ENCODE results near the gene CIB2. TPM values are rescaled to one million over a fixed set of nuclear protein-coding genes. Genes with fewer than 3 reads are reported as not detected.

CIB2 gene
- total RNA-seq = 10 to 100 TPM in 5 of 8 experiments, 1 to 10 TPM in 2, under 1 TPM in 1; 0.56 to 27.4 (median 19.9) TPM

DNA sequence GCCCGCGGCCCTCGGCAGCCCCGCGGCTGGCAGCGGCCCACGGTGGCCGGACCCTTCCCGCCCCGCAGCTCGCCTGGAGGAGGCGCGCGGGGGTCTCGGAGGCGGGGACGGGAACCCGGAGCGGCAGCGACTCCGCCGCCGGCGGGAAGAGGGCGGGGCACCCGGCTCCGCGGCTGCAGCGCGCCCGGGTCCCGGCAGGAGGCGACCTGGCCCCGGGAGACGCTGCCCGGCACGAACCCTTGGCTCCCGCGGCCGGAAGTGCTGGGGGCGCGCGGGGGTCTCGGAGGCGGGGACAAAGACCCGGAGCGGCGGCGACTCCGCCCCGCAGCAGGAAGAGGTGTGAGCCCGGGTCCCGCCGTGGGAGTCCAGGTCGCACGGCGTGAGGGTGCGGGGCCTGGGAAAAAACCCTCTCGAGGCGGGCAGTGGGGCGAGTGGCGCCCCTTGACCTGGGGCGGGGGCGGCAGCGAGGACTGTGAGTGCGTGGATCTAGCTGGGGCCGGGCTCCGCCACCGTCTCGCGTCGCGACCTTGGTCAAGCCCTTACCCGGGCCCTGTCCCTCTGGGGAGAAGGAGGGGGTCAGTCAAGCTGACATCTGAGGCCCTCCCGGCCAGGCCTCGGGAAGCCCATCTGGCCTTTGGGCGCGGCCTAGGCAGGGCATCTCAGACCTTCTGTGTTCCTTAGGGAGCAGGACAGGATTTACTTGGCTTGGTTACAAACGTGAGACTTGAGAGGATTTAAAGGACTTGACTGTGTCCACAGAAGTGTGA, at the start of gene CIB2:
Gene CIB2 (minus strand): TSS at position 151 of the 767 bp plus-strand sequence. CDS start 230 bp downstream, outside the sequence.
- peak within 1 kb of the TSS; percentile 51 to 74 for H3K27ac ChIP-seq
- 0% methylated on average over 1 to 2 of the region's 79 CpGs; no CpG with 5 or more reads in 6 of the 10 experiments for WGBS, 10 experiments

DNA sequence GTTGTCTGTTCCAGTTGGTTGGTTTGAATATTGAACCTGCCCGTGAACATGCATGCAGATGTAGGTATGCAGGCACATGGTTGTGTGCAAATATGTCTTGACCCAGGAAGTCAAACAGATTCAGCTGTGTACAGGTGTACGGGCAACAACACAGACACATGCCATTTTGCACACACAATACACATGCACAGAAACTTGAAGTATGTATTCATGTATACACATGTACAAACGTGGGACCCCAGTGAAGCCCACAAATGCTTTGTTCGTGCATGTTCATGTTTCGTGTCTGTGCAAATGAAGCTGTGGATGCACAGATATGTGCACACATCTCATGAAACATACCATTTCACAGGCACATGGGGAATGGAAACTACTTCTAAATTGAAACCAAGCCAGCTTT, 48.7 kb upstream of the CIB2 start:
- no peak overlapping the region for H3K4me3 ChIP-seq
- in situ Hi-C loops (cut with MboI; ENCODE audit: low pct_unique_long_range_greater_than_20kb in 2 of 9, low sequenced_read_pairs in 9 of 9, unreplicated experiment in 9 of 9) = loop anchor here in 1 of 9 experiments (10.0 kb wide), 1 partner anchor 55 kb away; the partner anchor contains the start of gene ACSBG1
- no peak overlapping the region for H3K27ac ChIP-seq
- no peak for ATAC-seq (replicated peaks in 6 of 8)
- 20 to 100% (median 70%) methylated on average over 1 to 4 of the region's 5 CpGs; no CpG with 5 or more reads in 3 of the 10 experiments for WGBS, 10 experiments
- H3K4me1 ChIP-seq (replicated peaks in 1 of 2) = no peaks in the 10 kb centered on the region

More for the DNA sequence above, at the start of gene CIB2:
- peak; percentile 91 to 94 (median 92) for ATAC-seq (replicated peaks in 6 of 8)
- Histone ChIP-seq H3K4me1 (replicated peaks in 1 of 2) (peaks cover 7 to 10% of the 10 kb centered on the region in 2 donors), H3K4me3 (peak within 1 kb of the TSS; percentile 41 to 78 (median 54))
- in situ Hi-C loops (cut with MboI; ENCODE audit: low pct_unique_long_range_greater_than_20kb in 2 of 9, low sequenced_read_pairs in 9 of 9, unreplicated experiment in 9 of 9) = loop anchor here in 1 of 9 experiments (10.0 kb wide), 1 partner anchor 113 kb away; no protein-coding TSS in a partner anchor

DNA sequence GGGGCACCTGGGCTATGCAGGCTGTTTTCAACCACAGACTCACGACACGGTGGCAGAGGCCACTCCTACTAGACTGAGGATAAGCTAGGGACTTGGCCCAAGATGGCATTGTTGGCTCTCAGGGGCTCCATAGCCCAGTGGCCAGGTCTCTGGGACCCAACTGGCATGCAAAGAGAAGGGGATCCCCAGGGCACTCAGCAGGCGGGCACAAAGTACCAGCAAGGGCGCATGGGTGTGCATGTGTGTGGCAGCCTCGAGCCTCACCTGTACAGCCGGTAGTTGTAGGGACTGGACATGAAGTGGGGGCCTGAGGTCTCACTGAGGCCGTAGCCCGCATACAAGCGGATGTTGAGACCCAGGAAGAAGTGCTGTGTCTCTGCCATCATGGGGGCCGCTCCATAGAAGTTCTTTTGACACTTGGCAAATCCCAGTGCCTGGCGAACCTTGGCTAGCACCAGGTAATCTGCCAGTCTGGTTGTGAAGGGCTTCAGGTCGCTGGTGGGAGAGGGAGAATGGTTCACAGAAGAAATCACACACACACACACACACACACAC, 48.1 kb upstream of the CIB2 start:
- in situ Hi-C loops (cut with MboI; ENCODE audit: low pct_unique_long_range_greater_than_20kb in 2 of 9, low sequenced_read_pairs in 9 of 9, unreplicated experiment in 9 of 9) = loop anchor here in 1 of 9 experiments (10.0 kb wide), 1 partner anchor 55 kb away; the partner anchor contains the start of gene ACSBG1
- 33 to 90% (median 73%) methylated on average over 1 to 10 of the region's 12 CpGs; no CpG with 5 or more reads in 6 of the 10 experiments for WGBS, 10 experiments
- no peak for ATAC-seq (replicated peaks in 6 of 8)
- Histone ChIP-seq H3K4me3 (no peak overlapping the region), H3K27ac (no peak overlapping the region), H3K4me1 (replicated peaks in 1 of 2) (no peaks in the 10 kb centered on the region)

DNA sequence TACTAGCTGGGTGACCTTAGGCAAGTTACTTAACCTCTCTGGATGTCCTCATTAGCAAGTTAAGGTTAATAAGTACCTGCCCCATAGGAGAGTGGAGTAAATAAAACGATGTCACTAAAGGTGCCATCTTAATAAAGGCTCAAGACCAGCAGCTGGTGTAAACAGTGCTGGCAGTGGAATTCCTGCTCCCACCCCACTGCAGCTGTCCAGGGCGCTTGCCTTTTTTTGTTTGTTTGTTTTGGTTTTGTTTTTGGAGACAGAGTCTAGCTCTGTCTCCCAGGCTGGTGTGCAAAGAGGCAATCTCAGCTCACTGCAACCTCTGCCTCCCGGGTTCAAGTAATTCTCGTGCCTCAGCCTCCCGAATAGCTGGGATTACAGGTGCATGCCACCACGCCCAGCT, 46.8 kb upstream of the CIB2 start:
- no peak overlapping the region for H3K27ac ChIP-seq
- no peaks in the 10 kb centered on the region for H3K4me1 ChIP-seq (replicated peaks in 1 of 2)
- no peak overlapping the region for H3K4me3 ChIP-seq
- in situ Hi-C loops (cut with MboI; ENCODE audit: low pct_unique_long_range_greater_than_20kb in 2 of 9, low sequenced_read_pairs in 9 of 9, unreplicated experiment in 9 of 9) = loop anchor here in 1 of 9 experiments (10.0 kb wide), 1 partner anchor 57 kb away; the partner anchor contains the start of gene ACSBG1
- peak in 2 of 8 experiments; percentile 31 to 60 for ATAC-seq (replicated peaks in 6 of 8)
- 0 to 88% (median 81%) methylated on average over 1 to 6 of the region's 6 CpGs; no CpG with 5 or more reads in 4 of the 10 experiments for WGBS, 10 experiments

DNA sequence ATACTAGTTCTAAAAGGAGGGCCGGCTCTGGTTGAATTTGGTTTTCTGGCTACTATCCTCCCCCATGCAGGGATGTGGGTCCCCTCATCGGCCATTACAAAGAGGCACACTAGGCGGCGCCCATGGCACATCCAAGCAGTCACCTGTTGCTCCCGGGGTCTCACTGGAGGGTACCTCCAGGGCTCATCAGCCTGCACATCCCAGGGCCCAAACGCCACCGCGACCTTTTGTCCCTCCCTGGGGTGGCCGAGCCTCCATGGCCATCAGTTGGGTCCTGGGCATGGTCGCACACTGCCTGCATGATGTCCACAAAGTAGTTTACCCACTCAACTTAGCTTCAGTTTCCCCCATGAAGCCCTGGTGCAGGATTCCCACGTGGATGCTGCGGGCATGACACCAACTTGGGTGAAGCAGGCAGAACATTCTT, 46.2 kb upstream of the CIB2 start:
- in situ Hi-C loops (cut with MboI; ENCODE audit: low pct_unique_long_range_greater_than_20kb in 2 of 9, low sequenced_read_pairs in 9 of 9, unreplicated experiment in 9 of 9) = loop anchor here in 1 of 9 experiments (10.0 kb wide), 1 partner anchor 57 kb away; the partner anchor contains the start of gene ACSBG1
- Histone ChIP-seq H3K4me3 (no peak overlapping the region), H3K27ac (no peak overlapping the region), H3K4me1 (replicated peaks in 1 of 2) (no peaks in the 10 kb centered on the region)
- 0 to 54% (median 0%) methylated on average over 1 to 5 of the region's 12 CpGs; no CpG with 5 or more reads in 4 of the 10 experiments for WGBS, 10 experiments
- ATAC-seq (replicated peaks in 6 of 8) = peak in 7 of 8 experiments; percentile 27 to 85 (median 55)

DNA sequence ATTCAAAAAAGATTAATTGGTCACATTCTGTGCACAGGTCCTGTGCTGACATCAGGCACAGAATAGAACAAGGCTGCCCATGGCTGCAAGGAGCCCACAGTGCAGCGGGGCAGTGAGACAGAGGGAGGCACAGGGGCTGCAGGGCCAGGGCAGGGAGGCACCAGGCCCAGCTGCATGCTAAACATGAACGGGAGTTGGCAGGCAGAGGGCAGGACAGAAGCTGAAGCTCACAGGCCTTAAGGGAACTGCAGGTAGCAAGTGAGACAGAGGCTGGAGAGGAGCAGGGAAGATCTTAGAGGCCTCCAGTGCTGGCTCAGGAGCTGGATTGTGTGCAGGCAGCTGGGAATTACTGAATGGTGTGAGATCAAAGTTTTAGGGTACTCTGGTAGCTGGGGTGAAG, 44.1 kb upstream of the CIB2 start:
- 0 to 29% (median 0%) methylated on average over 1 of the region's 2 CpGs; no CpG with 5 or more reads in 7 of the 10 experiments for WGBS, 10 experiments
- Histone ChIP-seq H3K4me1 (replicated peaks in 1 of 2) (no peaks in the 10 kb centered on the region), H3K4me3 (no peak overlapping the region), H3K27ac (no peak overlapping the region)
- ATAC-seq (replicated peaks in 6 of 8) = peak in 1 of 8 experiments; percentile 43
- in situ Hi-C loops (cut with MboI; ENCODE audit: low pct_unique_long_range_greater_than_20kb in 2 of 9, low sequenced_read_pairs in 9 of 9, unreplicated experiment in 9 of 9) = loop anchor here in 1 of 9 experiments (10.0 kb wide), 1 partner anchor 59 kb away; the partner anchor contains the start of gene ACSBG1

DNA sequence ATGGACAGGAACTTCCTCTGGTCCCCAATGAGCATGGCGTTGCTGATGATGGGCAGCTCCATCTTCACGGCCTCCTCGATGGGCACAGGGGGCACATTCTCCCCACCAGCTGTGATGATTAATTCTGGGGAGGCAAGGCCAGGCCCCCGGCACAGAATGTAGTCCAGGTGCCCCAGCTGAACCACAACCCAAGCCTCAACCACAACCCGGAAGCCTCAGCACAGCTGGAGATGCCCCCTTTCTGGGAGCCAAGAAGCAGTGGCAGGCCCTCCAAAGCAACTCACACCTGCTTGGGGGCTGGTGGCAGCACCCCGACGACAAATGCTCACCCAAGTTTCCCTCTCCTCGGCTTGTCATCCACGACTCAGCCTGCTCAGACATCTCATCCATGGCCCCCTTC, 43.2 kb upstream of the CIB2 start:
- in situ Hi-C loops (cut with MboI; ENCODE audit: low pct_unique_long_range_greater_than_20kb in 2 of 9, low sequenced_read_pairs in 9 of 9, unreplicated experiment in 9 of 9) = loop anchor here in 1 of 9 experiments (10.0 kb wide), 1 partner anchor 60 kb away; the partner anchor contains the start of gene ACSBG1
- H3K4me3 ChIP-seq = no peak overlapping the region
- ATAC-seq (replicated peaks in 6 of 8) = no peak
- 17 to 94% (median 87%) methylated on average over 1 to 3 of the region's 9 CpGs; no CpG with 5 or more reads in 4 of the 10 experiments for WGBS, 10 experiments
- no peak overlapping the region for H3K27ac ChIP-seq
- H3K4me1 ChIP-seq (replicated peaks in 1 of 2) = no peaks in the 10 kb centered on the region

DNA sequence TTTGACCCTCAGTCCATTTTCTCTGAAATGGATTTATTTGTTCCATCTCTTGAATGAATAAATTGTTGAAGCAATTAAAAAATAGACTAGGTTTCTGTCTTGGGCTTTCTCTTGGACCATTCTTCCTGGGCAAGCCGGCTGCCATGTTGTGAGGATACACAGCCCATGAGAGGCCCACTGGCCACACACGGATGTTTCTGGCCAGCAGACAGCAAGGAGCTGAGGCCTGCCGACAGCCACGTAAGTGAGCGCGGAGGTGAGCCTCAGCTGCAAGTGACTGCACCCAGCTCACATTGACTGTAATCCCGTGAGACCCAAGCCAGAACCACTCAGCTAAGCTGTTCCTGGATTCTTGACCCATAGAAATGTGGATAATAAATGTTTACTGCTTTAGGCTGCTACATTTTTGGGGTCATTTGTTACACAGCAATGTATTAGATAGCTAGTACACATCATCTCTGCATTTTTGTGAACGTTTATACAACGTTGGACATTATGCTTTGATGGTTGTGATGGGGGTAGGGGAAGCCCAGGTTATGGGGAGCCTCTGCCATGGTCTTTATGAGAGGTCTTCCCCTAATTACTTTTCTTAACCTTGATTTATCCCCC, 40.7 kb upstream of the CIB2 start:
- H3K27ac ChIP-seq = no peak overlapping the region
- 81 to 100% (median 94%) methylated on average over 1 to 7 of the region's 9 CpGs; no CpG with 5 or more reads in 1 of the 10 experiments for WGBS, 10 experiments
- H3K4me1 ChIP-seq (replicated peaks in 1 of 2) = no peaks in the 10 kb centered on the region
- in situ Hi-C loops (cut with MboI; ENCODE audit: low pct_unique_long_range_greater_than_20kb in 2 of 9, low sequenced_read_pairs in 9 of 9, unreplicated experiment in 9 of 9) = loop anchor here in 1 of 9 experiments (10.0 kb wide), 1 partner anchor 63 kb away; the partner anchor contains the start of gene ACSBG1
- no peak overlapping the region for H3K4me3 ChIP-seq
- no peak for ATAC-seq (replicated peaks in 6 of 8)

DNA sequence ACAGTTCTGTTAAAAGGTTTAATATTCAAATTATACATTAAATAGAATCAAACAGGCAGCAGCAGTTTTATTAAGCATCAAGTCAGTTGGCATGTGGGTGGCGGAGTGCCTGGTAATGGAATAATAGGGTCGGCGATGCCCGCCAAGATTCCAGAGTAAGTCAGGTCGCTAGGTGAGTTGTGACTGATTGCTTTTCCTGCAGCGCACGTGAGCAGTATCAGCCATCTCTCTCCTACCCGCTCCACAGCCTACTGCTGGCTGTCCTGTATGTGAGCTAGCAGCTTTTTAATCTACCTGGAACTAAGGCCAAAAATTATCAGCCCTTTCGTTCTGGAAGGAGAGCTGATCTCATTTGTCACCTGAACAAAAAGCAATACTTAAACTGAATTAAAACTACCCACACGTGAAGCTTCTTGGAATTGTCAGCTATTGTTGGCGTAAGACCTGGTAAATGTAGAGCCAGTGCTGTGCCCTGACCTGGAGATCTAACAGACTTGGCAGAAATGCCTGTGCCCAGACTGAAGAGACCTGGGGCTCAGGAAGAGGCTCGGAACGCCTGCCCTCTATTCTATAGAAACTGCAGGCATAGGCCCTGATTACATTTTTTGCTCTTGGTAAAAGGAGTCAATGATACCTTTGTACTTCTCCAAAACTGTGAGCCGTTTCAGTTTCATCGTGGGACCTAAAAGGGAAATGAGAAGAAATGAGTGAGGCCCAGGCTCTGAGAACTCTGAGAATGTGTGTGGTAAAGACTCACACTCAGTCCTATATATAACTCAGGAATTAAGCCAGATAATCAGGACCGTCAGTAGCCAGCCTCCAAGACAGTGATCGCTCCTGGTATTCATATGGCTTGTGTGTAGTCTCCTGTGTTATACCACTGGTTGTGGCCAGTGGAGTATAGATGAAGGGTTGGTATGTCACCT, 39.9 kb upstream of the CIB2 start:
- H3K4me1 ChIP-seq (replicated peaks in 1 of 2) = no peaks in the 10 kb centered on the region
- in situ Hi-C loops (cut with MboI; ENCODE audit: low pct_unique_long_range_greater_than_20kb in 2 of 9, low sequenced_read_pairs in 9 of 9, unreplicated experiment in 9 of 9) = loop anchor here in 1 of 9 experiments (10.0 kb wide), 1 partner anchor 64 kb away; the partner anchor contains the start of gene ACSBG1
- 40 to 100% (median 93%) methylated on average over 1 to 11 of the region's 17 CpGs; no CpG with 5 or more reads in 1 of the 10 experiments for WGBS, 10 experiments
- no peak overlapping the region for H3K27ac ChIP-seq
- ATAC-seq (replicated peaks in 6 of 8) = no peak
- no peak overlapping the region for H3K4me3 ChIP-seq

DNA sequence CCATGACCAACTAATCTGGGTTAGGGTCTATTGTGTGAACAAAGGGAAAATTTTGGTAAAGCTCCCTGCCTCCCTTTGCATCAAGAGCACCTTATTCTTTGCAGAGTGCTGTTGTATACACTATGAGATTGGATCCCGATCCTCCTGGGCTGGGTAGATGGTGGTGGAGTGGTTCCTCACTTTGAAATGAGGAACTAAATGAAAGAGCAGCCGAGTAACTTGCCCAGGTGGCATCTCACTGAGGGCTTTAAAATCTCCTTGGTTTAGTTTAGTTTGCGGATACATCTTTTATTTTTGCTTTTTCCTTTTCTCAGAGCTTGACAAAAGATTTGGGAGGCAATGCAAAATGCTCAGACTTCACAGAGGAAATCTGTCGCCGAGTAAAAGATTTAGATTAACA, 37.4 kb upstream of the CIB2 start:
- H3K4me3 ChIP-seq = no peak overlapping the region
- H3K27ac ChIP-seq = no peak overlapping the region
- no peak for ATAC-seq (replicated peaks in 6 of 8)
- in situ Hi-C loops (cut with MboI; ENCODE audit: low pct_unique_long_range_greater_than_20kb in 2 of 9, low sequenced_read_pairs in 9 of 9, unreplicated experiment in 9 of 9) = no loop called here
- WGBS, 10 experiments = 30 to 100% (median 90%) methylated on average over 2 to 5 of the region's 5 CpGs; no CpG with 5 or more reads in 1 of the 10 experiments
- H3K4me1 ChIP-seq (replicated peaks in 1 of 2) = no peaks in the 10 kb centered on the region

DNA sequence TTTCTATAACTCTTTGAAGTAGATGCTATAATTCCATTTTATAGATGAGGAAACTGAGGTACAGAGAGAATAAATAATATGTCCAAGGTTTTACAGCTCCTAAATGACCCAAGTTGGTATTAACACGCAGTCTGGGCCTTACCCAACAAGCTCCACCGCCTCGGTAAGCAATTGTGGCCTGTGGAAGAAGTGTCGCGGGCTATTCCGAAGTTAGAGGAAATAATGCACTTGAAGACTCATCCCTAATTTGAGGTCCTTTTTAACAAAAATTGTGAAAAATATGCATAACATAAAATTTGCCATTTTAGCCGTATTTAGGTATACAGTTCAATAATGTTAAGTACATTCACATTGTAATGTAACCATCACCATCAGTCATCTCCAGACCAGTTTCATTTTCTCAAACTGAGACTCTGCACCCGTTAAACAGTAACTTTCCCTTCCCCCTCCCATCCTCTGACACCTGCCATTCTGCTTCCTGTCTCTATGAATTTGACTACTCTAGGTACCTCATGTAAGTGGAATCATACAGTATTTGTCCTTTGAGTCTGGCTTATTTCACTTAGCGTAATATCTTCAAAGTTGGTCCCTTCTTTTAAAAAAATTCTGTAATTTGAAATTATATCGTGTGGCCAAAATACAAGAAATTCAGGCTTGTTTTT, 36.1 kb upstream of the CIB2 start:
- no peak for ATAC-seq (replicated peaks in 6 of 8)
- Histone ChIP-seq H3K27ac (no peak overlapping the region), H3K4me1 (replicated peaks in 1 of 2) (no peaks in the 10 kb centered on the region), H3K4me3 (no peak overlapping the region)
- in situ Hi-C loops (cut with MboI; ENCODE audit: low pct_unique_long_range_greater_than_20kb in 2 of 9, low sequenced_read_pairs in 9 of 9, unreplicated experiment in 9 of 9) = no loop called here
- 88 to 98% (median 94%) methylated on average over 4 to 10 of the region's 10 CpGs for WGBS, 10 experiments

Data from motor neuron (in vitro differentiated cells).